Measurements from ENCODE around the gene CRHBP.

DNA sequence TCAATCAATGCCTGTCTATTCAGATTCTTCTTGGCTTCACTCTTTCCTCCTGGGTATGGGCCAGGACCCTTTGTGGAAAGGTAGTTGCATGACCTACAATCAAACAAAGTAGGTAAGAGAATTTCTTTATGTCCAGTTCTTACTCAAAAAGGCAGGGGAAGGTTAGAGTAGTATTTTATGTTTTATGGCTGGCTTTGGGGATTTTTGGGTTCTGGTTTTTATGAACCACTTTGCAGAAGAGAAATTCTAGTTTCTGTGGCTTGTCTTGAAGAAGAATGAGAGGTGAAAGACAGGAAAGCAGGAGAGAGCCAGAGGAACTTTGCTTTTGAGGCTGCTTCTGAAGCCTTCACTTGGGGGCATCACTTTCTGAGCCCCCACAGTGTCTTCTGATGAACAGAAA, 14.7 kb upstream of the CRHBP start:
- TF ChIP-seq, protein P1, sequence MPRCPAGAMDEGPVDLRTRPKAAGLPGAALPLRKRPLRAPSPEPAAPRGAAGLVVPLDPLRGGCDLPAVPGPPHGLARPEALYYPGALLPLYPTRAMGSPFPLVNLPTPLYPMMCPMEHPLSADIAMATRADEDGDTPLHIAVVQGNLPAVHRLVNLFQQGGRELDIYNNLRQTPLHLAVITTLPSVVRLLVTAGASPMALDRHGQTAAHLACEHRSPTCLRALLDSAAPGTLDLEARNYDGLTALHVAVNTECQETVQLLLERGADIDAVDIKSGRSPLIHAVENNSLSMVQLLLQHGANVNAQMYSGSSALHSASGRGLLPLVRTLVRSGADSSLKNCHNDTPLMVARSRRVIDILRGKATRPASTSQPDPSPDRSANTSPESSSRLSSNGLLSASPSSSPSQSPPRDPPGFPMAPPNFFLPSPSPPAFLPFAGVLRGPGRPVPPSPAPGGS (IDR thresholded peaks at IDR 0.05) = no peak
- TF ChIP-seq, protein P2, sequence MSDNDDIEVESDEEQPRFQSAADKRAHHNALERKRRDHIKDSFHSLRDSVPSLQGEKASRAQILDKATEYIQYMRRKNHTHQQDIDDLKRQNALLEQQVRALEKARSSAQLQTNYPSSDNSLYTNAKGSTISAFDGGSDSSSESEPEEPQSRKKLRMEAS (IDR thresholded peaks at IDR 0.05) = no peak
- TF ChIP-seq, protein P3, sequence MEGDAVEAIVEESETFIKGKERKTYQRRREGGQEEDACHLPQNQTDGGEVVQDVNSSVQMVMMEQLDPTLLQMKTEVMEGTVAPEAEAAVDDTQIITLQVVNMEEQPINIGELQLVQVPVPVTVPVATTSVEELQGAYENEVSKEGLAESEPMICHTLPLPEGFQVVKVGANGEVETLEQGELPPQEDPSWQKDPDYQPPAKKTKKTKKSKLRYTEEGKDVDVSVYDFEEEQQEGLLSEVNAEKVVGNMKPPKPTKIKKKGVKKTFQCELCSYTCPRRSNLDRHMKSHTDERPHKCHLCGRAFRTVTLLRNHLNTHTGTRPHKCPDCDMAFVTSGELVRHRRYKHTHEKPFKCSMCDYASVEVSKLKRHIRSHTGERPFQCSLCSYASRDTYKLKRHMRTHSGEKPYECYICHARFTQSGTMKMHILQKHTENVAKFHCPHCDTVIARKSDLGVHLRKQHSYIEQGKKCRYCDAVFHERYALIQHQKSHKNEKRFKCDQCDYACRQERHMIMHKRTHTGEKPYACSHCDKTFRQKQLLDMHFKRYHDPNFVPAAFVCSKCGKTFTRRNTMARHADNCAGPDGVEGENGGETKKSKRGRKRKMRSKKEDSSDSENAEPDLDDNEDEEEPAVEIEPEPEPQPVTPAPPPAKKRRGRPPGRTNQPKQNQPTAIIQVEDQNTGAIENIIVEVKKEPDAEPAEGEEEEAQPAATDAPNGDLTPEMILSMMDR (IDR thresholded peaks at IDR 0.05) = no peak
- TF ChIP-seq POLR2A (IDR thresholded peaks at IDR 0.05; ENCODE audit: low read length) = no peak
- TF ChIP-seq MAFK (IDR thresholded peaks at IDR 0.05; ENCODE audit: partially characterized antibody) = no peak
- no peak for TF ChIP-seq RAD21 (conservative IDR thresholded peaks at IDR 0.05 in 1 of 2, IDR thresholded peaks at IDR 0.05 in 1 of 2)
- TF ChIP-seq FOXS1 (CRISPR knock-in tag; IDR thresholded peaks at IDR 0.05) = no peak
